ENCODE results near the gene NPHP3.

GRCh38 chr3:132650153-132650552 lies 72.1 kb downstream of the NPHP3 start:
- TF ChIP-seq CTCF (conservative IDR thresholded peaks at IDR 0.05), result no peak
- no peak for TF ChIP-seq ZFX (IDR thresholded peaks at IDR 0.05)

All from C4-2B (cell line).